K562 (cell line): ENCODE data around the gene GPR162. TPM values are rescaled to one million over a fixed set of nuclear protein-coding genes. Genes with fewer than 3 reads are reported as not detected.

Experiments used
- BMI1 ChIP-seq: fragments of 150-350 bp; IDR thresholded peaks from 2 replicates; pipeline ENCODE4 v1.6.1; 2014; ENCODE audit warnings: low read length
- CHCHD3 ChIP-seq: fragments of 250-450 bp; sonication (Bioruptor Pico); IDR thresholded peaks from 2 replicates; pipeline ENCODE4 v2.1.2; 2022; ENCODE audit warnings: mild to moderate bottlenecking
- E2F5 ChIP-seq: sonication (generic); formaldehyde crosslinking; IDR thresholded peaks from 2 replicates; pipeline ENCODE4 v1.8.0; 2022; ENCODE audit warnings: mild to moderate bottlenecking, missing genetic modification reagents
- EGR1 ChIP-seq: fragments of 450-650 bp; conservative IDR thresholded peaks from 2 replicates; pipeline ENCODE4 v1.6.1; 2017; ENCODE audit warnings: mild to moderate bottlenecking
- FOXP1 ChIP-seq: sonication (generic); formaldehyde crosslinking; IDR thresholded peaks from 2 replicates; pipeline ENCODE4 v1.8.0; 2022; ENCODE audit warnings: mild to moderate bottlenecking, missing genetic modification reagents
- JUN ChIP-seq, 2 experiments: sonication (generic) in 1 of 2; formaldehyde crosslinking in 1 of 2; IDR thresholded peaks; 2 replicates each; pipeline versions ENCODE4 v1.6.1 to v1.8.0; 2012 to 2022; ENCODE audit warnings: borderline replicate concordance in 2 of 2, mild to moderate bottlenecking in 2 of 2, improper control_type of control experiment in 1 of 2, low read depth in 1 of 2, low read length in 1 of 2, missing genetic modification reagents in 1 of 2
- KAT7 ChIP-seq: sonication (generic); formaldehyde crosslinking; IDR thresholded peaks from 2 replicates; pipeline ENCODE4 v1.8.0; 2022; ENCODE audit warnings: missing genetic modification reagents, mild to moderate bottlenecking, borderline replicate concordance
- KLF16 ChIP-seq: IDR thresholded peaks from 2 replicates; pipeline ENCODE4 v1.6.1; 2016; ENCODE audit warnings: antibody characterized with exemption
- LEF1 ChIP-seq: fragments of 450-650 bp; IDR thresholded peaks from 2 replicates; pipeline ENCODE4 v1.6.1; 2016; ENCODE audit warnings: mild to moderate bottlenecking
- MAFK ChIP-seq: IDR thresholded peaks from 2 replicates; pipeline ENCODE4 v1.6.1; 2011; ENCODE audit warnings: low read length, improper control_type of control experiment
- MBD1 ChIP-seq: fragments of 250-450 bp; sonication (Bioruptor Pico); IDR thresholded peaks from 2 replicates; pipeline ENCODE4 v1.8.0; 2022; ENCODE audit warnings: inconsistent platforms
- MCM5 ChIP-seq: fragments of 450-650 bp; IDR thresholded peaks from 2 replicates; pipeline ENCODE4 v1.6.1; 2016; ENCODE audit warnings: low read depth
- MTA1 ChIP-seq: fragments of 450-650 bp; IDR thresholded peaks from 2 replicates; pipeline ENCODE4 v1.6.1; 2017; ENCODE audit warnings: borderline replicate concordance
- RAD21 ChIP-seq, 2 experiments: fragments of 250-450 bp in 1 of 2; fragments of 450-650 bp in 1 of 2; sonication (Bioruptor Pico) in 1 of 2; formaldehyde crosslinking in 1 of 2; IDR thresholded peaks in 1 of 2; conservative IDR thresholded peaks in 1 of 2; 2 replicates each; pipeline versions ENCODE4 v1.4.0 to v1.8.0; 2020 to 2022; ENCODE audit warnings: mild to moderate bottlenecking in 2 of 2, moderate library complexity in 1 of 2
- RUNX1 ChIP-seq: sonication (generic); IDR thresholded peaks from 2 replicates; pipeline ENCODE4 v1.6.1; 2016; ENCODE audit warnings: antibody characterized with exemption, low read depth
- SLC30A9 ChIP-seq: fragments of 250-450 bp; sonication (Bioruptor Pico); IDR thresholded peaks from 2 replicates; pipeline ENCODE4 v1.8.0; 2022; ENCODE audit warnings: mild to moderate bottlenecking, moderate library complexity
- TBL1XR1 ChIP-seq, 2 experiments: IDR thresholded peaks; 2 replicates each; pipeline ENCODE4 v1.6.1; 2012; ENCODE audit warnings: improper control_type of control experiment in 2 of 2, low read length in 2 of 2, mild to moderate bottlenecking in 1 of 2
- TCF3 ChIP-seq: sonication (generic); formaldehyde crosslinking; IDR thresholded peaks from 2 replicates; pipeline ENCODE4 v1.4.0; 2020; ENCODE audit warnings: mild to moderate bottlenecking, missing genetic modification reagents
- TCF7L2 ChIP-seq: fragments of 150-350 bp; IDR thresholded peaks from 2 replicates; pipeline ENCODE4 v1.6.1; 2016; ENCODE audit warnings: low read depth, mild to moderate bottlenecking, low read length, moderate library complexity
- ZBTB34 ChIP-seq: fragments of 250-450 bp; sonication (Bioruptor Pico); IDR thresholded peaks from 2 replicates; pipeline ENCODE4 v1.8.0; 2021; ENCODE audit warnings: mild to moderate bottlenecking, moderate library complexity
- ZNF121 ChIP-seq: sonication (generic); formaldehyde crosslinking; conservative IDR thresholded peaks from 2 replicates; pipeline ENCODE4 v1.8.0; 2022; ENCODE audit warnings: missing genetic modification reagents
- ZNF184 ChIP-seq: sonication (generic); formaldehyde crosslinking; IDR thresholded peaks from 2 replicates; pipeline ENCODE4 v1.5.0; 2020; ENCODE audit warnings: missing genetic modification reagents
- polyA plus RNA-seq, 8 experiments: library from polyadenylated mRNA; depleted of rRNA in 4 of 8; stranded (reverse) in 5 of 8; unstranded in 3 of 8; fragments of >200 nt; fragmentation: Nextera tagmentation in 2 of 8; fragmentation: Illumina TruSeq in 1 of 8; extraction: Ambion mirVana in 2 of 8; extraction: Trizol in 1 of 8; gene quantifications; 2 replicates each; pipeline versions ENCODE4 v1.2.1 to v1.2.3, GENCODE V29; 2011 to 2014; ENCODE audit warnings: inconsistent platforms in 1 of 8, missing spikeins in 1 of 8
- total RNA-seq, 7 experiments: library from RNA; depleted of rRNA in 6 of 7; stranded (reverse); fragments of >200 nt in 6 of 7; fragmentation: Illumina TruSeq in 2 of 7; extraction: Trizol in 2 of 7; gene quantifications; 2 replicates each; pipeline versions ENCODE4 v1.2.1 to v1.2.3, GENCODE V29; 2011 to 2021; ENCODE audit warnings: low replicate concordance in 1 of 7
- TF ChIP-seq, protein P1 (sequence below): IDR thresholded peaks from 2 replicates; pipeline ENCODE4 v1.6.1; 2011; ENCODE audit warnings: borderline replicate concordance, low read depth, mild to moderate bottlenecking, moderate library complexity, low read length; ENCODE audit not compliant: insufficient read depth, poor library complexity, severe bottlenecking

The GPR162 gene
- total and polyA plus RNA-seq, 9 of the 15 experiments (the other 6 are each of a cell fraction or from before 2014, with no cell fraction given) = 0.65 to 1.8 (median 1.1) TPM; not detected in 2

DNA sequence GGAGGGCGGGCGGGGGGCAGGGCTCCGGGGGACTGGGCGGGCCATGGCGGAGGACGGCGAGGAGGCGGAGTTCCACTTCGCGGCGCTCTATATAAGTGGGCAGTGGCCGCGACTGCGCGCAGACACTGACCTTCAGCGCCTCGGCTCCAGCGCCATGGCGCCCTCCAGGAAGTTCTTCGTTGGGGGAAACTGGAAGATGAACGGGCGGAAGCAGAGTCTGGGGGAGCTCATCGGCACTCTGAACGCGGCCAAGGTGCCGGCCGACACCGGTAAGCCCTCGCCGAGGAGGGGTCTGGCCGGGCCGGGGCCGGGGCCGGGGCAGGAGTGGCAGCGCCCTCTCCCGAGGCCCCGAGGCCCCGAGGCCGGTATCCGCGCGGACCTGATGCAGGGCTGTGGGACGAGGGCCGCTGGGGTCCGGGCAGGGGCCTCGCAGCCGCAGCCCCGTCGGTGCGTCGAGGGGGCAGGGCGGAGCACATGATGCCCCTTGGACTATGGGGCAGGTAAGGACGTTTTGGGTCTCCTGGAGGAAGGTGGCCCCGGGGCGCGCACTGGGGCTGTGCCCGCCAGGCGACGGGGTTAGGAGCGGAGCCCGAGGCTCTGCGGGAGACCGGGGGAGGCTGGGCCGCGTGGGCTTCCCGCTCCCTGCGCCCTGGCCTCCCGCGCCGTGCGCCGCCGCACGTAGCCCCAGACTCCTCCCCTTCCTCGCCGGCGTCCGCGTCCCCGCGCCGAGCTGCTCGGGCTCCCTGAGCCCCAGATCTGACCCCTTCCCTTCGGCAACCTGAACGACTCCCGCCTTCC, 46.0 kb downstream of the GPR162 start, which contains the start of gene TPI1 (continued):
- TF ChIP-seq ZBTB34 (no peak), FOXP1 (CRISPR knock-in tag) (no peak; the same call in 1 of the 2 replicates), MCM5 (no peak), KAT7 (CRISPR knock-in tag) (0 out of 2 replicates have a peak, but pooled peaks have one; percentile 62), MAFK (no peak), RUNX1 (no peak), E2F5 (CRISPR knock-in tag) (no peak), TCF3 (CRISPR knock-in tag) (no peak), TBL1XR1 (IDR thresholded peaks at IDR 0.05; ENCODE audit: low read length in 2 of 2) (no peak), ZNF184 (CRISPR knock-in tag) (no peak), TCF7L2 (no peak), MBD1 (CRISPR knock-in tag) (no peak), SLC30A9 (CRISPR knock-in tag) (no peak), MTA1 (no peak), JUN (IDR thresholded peaks at IDR 0.05; ENCODE audit: borderline replicate concordance, low read depth, low read length) (no peak), JUN (CRISPR knock-in tag; IDR thresholded peaks at IDR 0.05; ENCODE audit: borderline replicate concordance) (no peak), EGR1 (peak; percentile 3; the same call in 1 of the 2 replicates), KLF16 (no peak), LEF1 (no peak), RAD21 (CRISPR knock-in tag; conservative IDR thresholded peaks at IDR 0.05 in 1 of 2, IDR thresholded peaks at IDR 0.05 in 1 of 2) (no peak), CHCHD3 (no peak), BMI1 (no peak), ZNF121 (no peak)
- TF ChIP-seq, protein P1, sequence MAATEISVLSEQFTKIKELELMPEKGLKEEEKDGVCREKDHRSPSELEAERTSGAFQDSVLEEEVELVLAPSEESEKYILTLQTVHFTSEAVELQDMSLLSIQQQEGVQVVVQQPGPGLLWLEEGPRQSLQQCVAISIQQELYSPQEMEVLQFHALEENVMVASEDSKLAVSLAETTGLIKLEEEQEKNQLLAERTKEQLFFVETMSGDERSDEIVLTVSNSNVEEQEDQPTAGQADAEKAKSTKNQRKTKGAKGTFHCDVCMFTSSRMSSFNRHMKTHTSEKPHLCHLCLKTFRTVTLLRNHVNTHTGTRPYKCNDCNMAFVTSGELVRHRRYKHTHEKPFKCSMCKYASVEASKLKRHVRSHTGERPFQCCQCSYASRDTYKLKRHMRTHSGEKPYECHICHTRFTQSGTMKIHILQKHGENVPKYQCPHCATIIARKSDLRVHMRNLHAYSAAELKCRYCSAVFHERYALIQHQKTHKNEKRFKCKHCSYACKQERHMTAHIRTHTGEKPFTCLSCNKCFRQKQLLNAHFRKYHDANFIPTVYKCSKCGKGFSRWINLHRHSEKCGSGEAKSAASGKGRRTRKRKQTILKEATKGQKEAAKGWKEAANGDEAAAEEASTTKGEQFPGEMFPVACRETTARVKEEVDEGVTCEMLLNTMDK = no peak
